SJSA1 (cell line): ENCODE measurements around the gene FSHR. TPM values are rescaled to one million over a fixed set of nuclear protein-coding genes. Genes with fewer than 3 reads are reported as not detected.

ENCODE experiments used
- DNase-seq, 2 experiments: peaks; one replicate each; pipeline ENCODE4 v3.0.0-alpha.2; 2015 to 2020; ENCODE audit warnings: low spot score in 2 of 2, low read depth in 1 of 2
- H3K27ac ChIP-seq: fragments of 250-450 bp; sonication (Bioruptor Pico); 2 replicates; pipeline ENCODE4 v1.5.1; 2020; ENCODE audit warnings: mild to moderate bottlenecking, moderate library complexity
- H3K27me3 ChIP-seq: fragments of 250-450 bp; sonication (Bioruptor Pico); replicated peaks from 2 replicates; pipeline ENCODE4 v1.5.1; 2020; ENCODE audit warnings: mild to moderate bottlenecking, moderate library complexity
- H3K36me3 ChIP-seq: fragments of 250-450 bp; sonication (Bioruptor Pico); 2 replicates; pipeline ENCODE4 v1.5.1; 2020; ENCODE audit warnings: mild to moderate bottlenecking
- H3K4me1 ChIP-seq: fragments of 250-450 bp; sonication (Bioruptor Pico); replicated peaks from 2 replicates; pipeline ENCODE4 v1.6.1; 2021; ENCODE audit warnings: mild to moderate bottlenecking
- H3K4me3 ChIP-seq: fragments of 250-450 bp; sonication (Bioruptor Pico); 2 replicates; pipeline ENCODE4 v1.5.1; 2020; ENCODE audit warnings: mild to moderate bottlenecking
- H3K9me3 ChIP-seq: fragments of 250-450 bp; sonication (Bioruptor Pico); replicated peaks from 2 replicates; pipeline ENCODE4 v1.5.1; 2020; ENCODE audit warnings: mild to moderate bottlenecking
- total RNA-seq: library from RNA; depleted of rRNA; stranded (reverse); fragments of >200 nt; shearing (Covaris generic); gene quantifications from 2 replicates; pipeline ENCODE4 v1.2.3, GENCODE V29; 2014

Gene FSHR
- total RNA-seq, 1 experiment from 2014 or later = not detected

DNA sequence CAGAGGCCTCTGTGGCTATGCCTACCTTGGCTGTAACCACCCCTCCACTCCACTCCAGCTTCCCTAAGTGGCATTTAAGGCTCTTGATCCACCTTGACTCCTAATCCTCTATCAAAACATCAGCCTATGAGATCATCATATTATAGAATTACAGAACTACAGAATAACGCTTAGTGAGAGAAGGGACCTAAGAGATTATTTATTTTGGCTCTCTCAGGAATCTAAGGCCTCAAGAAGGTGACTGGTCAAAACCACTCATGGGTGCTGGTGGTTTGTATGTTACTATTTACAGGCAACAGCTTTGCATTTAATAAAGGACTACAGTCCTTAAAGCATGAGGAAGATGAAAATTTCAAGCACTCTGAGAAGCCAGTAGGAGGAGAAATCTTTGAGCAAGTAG lies 118.8 kb downstream of the FSHR start:
- Histone ChIP-seq H3K4me3 (no peak overlapping the region), H3K36me3 (no peaks in the 10 kb centered on the region), H3K9me3 (no peaks in the 10 kb centered on the region), H3K4me1 (no peaks in the 10 kb centered on the region), H3K27ac (no peak overlapping the region), H3K27me3 (no peaks in the 10 kb centered on the region)
- DNase-seq = no peak

DNA sequence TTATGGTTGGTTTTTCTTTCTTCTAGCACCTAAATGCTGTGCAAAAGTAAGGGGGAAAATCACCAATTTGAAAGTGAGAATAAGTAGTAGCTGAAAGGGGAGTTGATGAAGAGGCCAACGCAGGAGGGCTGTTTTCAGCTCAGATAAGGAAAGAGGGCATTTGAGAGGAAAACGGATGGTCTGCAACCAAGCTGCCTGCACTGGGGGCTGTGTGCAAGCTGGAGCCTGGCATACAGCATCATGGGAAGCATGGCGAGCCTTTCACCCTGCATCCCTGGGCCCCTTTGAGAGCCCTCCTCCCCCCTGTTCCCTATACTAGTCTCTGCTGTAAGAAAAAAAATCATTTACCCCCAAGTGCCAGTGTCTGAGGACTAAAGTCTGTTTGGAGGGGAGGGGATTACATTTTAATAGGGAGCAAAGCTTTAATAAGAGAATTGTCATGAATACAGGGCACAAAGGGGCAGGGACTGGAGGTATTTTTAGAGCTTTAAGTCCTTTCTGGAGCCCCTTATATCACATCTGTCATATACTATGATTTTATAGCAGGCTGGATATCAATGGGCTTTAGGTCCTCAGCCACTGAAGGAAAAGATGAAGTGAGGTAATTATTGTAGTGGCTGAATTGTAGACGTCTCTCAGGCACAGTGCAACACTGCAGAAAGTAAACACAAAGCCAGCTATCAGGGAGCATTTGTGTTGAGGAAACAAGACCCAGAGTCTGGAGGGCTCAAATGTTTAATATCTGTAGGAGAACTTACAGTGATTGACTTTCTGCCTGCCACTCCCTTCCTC lies 120.7 kb downstream of the FSHR start:
- no peaks in the 10 kb centered on the region for H3K27me3 ChIP-seq
- no peak for DNase-seq

DNA sequence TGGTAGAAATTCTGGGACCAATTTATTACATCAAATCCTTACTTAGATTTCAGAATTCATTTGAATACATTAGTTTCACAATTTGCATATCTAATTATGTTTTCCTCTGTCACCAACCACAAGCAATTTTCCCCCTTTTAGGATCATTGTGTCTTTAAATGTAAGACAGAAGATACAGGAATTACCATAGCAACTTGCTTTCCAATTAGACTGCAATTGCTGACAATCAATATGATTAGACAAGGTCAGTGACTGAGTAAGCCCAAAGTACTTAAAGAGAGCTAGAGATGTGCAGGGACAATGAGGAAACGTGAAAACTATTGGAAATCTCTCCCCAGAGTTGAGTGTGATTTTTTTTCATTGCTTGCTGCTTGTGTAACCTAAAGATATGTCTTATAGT lies 121.4 kb downstream of the FSHR start:
- H3K4me3 ChIP-seq = no peak overlapping the region
- no peaks in the 10 kb centered on the region for H3K36me3 ChIP-seq
- no peak for DNase-seq
- H3K9me3 ChIP-seq = no peaks in the 10 kb centered on the region
- no peaks in the 10 kb centered on the region for H3K27me3 ChIP-seq
- H3K27ac ChIP-seq = no peak overlapping the region
- H3K4me1 ChIP-seq = no peaks in the 10 kb centered on the region

More for the DNA sequence above, 120.7 kb downstream of the FSHR start:
- Histone ChIP-seq H3K4me3 (no peak overlapping the region), H3K27ac (no peak overlapping the region), H3K9me3 (no peaks in the 10 kb centered on the region), H3K36me3 (no peaks in the 10 kb centered on the region), H3K4me1 (no peaks in the 10 kb centered on the region)

DNA sequence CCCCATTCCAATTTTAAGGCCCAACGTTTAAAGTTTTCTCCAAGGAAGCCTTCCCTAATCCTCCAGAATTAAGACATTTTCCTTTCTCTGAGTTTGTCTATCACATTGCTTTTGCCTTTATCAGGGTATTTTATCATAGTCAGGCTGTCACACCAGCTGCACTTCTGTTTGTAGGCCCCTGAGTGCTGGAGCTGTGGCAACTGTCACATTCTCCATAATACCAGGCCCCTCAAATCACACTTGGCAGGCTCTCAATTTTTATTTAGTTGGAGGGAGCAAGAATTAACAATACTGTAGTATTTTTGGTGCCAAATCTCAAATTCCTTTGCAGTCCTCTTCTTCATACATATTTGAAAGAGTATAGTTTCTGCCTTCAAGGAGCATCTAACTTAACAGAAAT lies 122.2 kb downstream of the FSHR start:
- DNase-seq = no peak
- Histone ChIP-seq H3K4me3 (no peak overlapping the region), H3K27ac (no peak overlapping the region), H3K36me3 (no peaks in the 10 kb centered on the region), H3K27me3 (no peaks in the 10 kb centered on the region), H3K9me3 (no peaks in the 10 kb centered on the region), H3K4me1 (no peaks in the 10 kb centered on the region)

DNA sequence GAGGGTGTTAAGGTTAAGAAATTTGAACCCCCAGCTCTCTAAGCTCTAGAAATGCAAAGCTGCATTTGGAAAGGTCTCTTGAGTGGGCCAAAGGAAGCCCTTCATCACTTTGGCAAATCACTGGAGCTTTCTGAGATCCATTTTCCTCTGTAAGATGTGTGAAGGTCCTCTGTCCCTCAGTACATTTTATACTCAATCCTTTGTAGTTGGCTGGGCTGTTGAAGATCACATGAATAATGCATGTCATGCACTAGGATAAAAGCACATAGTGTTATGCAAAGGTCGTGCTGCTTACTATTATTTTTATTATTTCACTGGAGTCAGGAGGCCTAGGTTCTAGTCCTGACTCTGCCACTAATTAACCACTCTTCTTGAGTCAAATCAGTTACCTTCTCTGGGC lies 124.9 kb downstream of the FSHR start:
- no peak overlapping the region for H3K4me3 ChIP-seq
- H3K27me3 ChIP-seq = no peaks in the 10 kb centered on the region
- no peaks in the 10 kb centered on the region for H3K4me1 ChIP-seq
- H3K27ac ChIP-seq = no peak overlapping the region
- H3K36me3 ChIP-seq = no peaks in the 10 kb centered on the region
- no peaks in the 10 kb centered on the region for H3K9me3 ChIP-seq
- DNase-seq = no peak

DNA sequence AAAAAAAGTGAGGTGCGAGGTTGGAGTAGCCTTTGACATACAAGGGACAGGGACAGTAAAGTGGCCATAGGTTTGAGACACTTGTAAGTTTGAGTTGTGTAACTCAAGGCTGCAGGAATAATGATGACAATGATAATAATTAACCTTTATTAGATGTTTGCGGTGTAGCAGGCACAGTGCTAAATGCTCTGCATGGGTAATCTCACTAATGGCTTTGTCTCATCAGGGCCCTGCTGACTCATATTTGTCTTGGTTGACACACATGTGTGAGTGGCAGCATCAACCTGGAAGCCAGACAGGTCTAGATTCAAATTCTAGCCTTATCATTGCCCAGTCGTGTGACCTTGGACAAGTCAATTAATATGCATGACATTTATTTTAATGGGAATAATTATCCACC lies 126.2 kb downstream of the FSHR start:
- H3K4me3 ChIP-seq = no peak overlapping the region
- H3K27me3 ChIP-seq = no peaks in the 10 kb centered on the region
- H3K9me3 ChIP-seq = no peaks in the 10 kb centered on the region
- H3K27ac ChIP-seq = no peak overlapping the region
- H3K4me1 ChIP-seq = no peaks in the 10 kb centered on the region
- no peaks in the 10 kb centered on the region for H3K36me3 ChIP-seq
- no peak for DNase-seq

DNA sequence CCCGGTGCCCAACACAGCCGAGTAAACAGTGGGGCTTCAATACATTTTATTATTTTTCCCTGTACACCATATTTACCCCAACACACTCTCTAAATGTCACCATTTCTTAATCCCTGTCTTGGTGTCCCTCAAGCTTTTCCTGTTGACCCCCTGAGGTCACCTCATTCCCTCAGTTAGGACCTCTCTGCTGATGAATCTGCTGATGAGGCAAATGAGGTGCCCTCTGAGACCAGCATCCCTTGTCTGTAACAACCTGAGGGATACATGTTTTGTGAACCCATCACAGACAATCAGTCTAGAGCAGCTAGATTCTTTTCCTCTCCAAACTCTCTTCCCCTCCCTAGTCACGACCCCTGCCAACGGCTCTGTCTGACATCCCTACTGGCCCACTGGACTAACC lies 127.6 kb downstream of the FSHR start:
- DNase-seq = no peak
- Histone ChIP-seq H3K27ac (no peak overlapping the region), H3K27me3 (no peaks in the 10 kb centered on the region), H3K4me1 (no peaks in the 10 kb centered on the region), H3K4me3 (no peak overlapping the region), H3K36me3 (no peaks in the 10 kb centered on the region), H3K9me3 (no peaks in the 10 kb centered on the region)

DNA sequence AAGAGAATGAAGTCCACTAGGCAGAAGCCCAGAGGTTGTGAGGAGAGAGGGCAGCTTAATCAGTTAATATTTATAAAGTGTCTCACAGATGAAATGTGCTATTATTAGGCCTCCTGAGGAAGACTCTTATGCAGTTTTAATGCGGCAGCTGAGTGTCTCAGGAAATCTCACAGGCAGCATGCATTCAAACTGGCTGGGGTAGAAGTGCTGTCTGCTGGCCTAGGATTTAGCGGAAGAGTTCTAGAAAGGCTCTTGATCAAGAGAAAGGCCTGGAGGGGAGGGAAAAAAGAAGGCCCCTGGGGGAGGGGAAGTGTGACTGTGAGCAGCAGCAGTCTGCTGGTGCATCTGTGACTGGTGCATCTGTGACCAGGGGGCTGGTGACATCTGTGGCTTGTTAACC lies 133.0 kb downstream of the FSHR start:
- Histone ChIP-seq H3K9me3 (no peaks in the 10 kb centered on the region), H3K4me3 (no peak overlapping the region), H3K4me1 (no peaks in the 10 kb centered on the region), H3K27ac (no peak overlapping the region), H3K27me3 (no peaks in the 10 kb centered on the region), H3K36me3 (no peaks in the 10 kb centered on the region)
- no peak for DNase-seq

DNA sequence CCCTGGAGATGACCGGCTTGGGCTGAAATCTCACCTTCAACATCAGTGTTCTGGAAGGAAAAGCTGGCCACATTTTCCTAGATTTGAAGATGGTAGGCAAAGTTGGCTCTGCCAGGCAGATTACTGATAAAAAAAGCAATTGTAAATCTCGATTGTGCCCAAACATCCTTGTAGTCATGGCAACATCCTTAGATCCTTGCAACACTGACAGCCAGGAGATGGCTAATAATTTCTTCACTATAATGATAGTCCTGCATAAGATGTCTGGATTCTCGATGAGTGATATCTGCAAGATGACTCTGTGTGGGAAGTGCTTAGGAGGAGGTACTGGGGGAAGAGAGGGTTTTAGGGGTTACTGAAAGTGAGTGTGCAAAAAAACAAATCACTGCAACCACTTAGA lies 149.1 kb downstream of the FSHR start:
- 0 out of 2 replicates have a peak, but pooled peaks cover 5% of the 10 kb centered on the region for H3K9me3 ChIP-seq
- no peak overlapping the region for H3K27ac ChIP-seq
- no peak for DNase-seq
- no peaks in the 10 kb centered on the region for H3K4me1 ChIP-seq
- H3K27me3 ChIP-seq = no peaks in the 10 kb centered on the region
- H3K36me3 ChIP-seq = no peaks in the 10 kb centered on the region
- no peak overlapping the region for H3K4me3 ChIP-seq

DNA sequence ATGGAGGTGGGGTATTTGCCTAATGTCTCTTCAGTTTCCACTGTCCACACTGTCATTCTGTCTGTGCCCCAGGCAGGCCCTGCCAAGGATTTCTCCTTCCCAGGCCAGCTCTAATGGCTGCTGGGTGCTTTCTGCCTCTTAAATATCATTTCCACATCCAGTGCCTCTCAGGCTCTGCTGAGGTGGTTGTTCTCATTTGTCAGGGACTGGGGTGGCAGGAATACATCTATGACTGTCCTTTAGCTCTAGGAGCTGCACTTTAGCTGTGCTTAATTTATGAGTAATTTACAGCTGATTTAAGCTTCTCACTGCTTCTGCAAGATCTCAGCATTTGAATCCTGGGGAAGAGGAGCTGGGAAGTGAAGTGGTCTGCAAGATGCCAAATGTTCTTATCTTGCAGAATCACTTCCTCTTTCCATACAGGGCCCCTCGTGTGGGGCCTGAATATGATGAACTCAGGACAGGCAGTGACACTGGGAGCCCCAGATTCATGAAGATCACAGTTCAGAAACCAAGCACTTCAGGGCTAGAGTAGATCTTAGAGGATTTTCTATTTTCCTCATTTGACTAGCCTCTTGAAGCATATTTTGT lies 150.2 kb downstream of the FSHR start:
- Histone ChIP-seq H3K36me3 (no peaks in the 10 kb centered on the region), H3K4me3 (no peak overlapping the region), H3K4me1 (no peaks in the 10 kb centered on the region), H3K27me3 (no peaks in the 10 kb centered on the region), H3K9me3 (0 out of 2 replicates have a peak, but pooled peaks cover 5% of the 10 kb centered on the region), H3K27ac (no peak overlapping the region)
- no peak for DNase-seq

DNA sequence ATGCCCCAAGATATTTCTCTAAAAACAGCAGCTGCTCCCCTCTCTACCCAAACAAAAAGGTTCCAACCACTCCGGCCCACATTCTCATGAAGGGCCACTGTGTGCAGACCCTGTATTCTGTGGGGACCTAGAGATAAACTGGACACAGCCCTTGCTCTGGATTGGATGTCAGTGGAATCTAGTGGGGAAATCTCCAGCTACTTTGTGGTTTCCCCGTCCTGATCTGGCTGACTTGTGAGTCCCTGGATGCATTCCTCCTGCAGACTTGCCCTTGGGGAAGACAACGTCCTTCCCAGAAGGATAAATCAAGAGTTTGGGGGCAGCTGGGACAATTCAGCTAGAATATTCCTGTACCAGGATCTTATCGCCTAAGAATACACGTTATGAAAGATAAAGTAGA lies 151.1 kb downstream of the FSHR start:
- no peak overlapping the region for H3K27ac ChIP-seq
- H3K4me3 ChIP-seq = no peak overlapping the region
- H3K36me3 ChIP-seq = no peaks in the 10 kb centered on the region
- H3K9me3 ChIP-seq = 0 out of 2 replicates have a peak, but pooled peaks cover 5% of the 10 kb centered on the region
- no peak for DNase-seq
- H3K4me1 ChIP-seq = no peaks in the 10 kb centered on the region
- H3K27me3 ChIP-seq = no peaks in the 10 kb centered on the region

DNA sequence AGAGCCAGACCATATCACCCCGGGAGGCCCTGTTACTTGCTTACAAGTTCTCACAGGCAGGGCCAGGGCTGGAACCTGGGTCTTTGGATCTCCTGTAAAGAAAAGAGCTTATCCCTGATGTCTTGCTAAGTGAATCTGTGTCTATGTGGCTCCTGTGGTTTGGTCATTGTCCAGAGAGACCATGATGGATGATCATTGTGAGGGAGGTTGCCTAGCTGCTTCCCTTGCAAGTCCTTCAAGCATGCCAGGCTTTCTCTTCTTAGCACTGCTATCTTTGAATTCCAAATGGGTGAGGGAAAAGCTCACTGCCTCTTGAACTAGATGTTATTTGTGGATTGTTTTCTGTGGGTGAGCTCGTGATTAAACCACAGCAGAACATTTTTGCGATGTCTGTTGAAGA lies 151.6 kb downstream of the FSHR start:
- Histone ChIP-seq H3K27ac (no peak overlapping the region), H3K27me3 (no peaks in the 10 kb centered on the region), H3K9me3 (0 out of 2 replicates have a peak, but pooled peaks cover 5% of the 10 kb centered on the region), H3K4me1 (no peaks in the 10 kb centered on the region), H3K4me3 (no peak overlapping the region), H3K36me3 (no peaks in the 10 kb centered on the region)
- DNase-seq = no peak

DNA sequence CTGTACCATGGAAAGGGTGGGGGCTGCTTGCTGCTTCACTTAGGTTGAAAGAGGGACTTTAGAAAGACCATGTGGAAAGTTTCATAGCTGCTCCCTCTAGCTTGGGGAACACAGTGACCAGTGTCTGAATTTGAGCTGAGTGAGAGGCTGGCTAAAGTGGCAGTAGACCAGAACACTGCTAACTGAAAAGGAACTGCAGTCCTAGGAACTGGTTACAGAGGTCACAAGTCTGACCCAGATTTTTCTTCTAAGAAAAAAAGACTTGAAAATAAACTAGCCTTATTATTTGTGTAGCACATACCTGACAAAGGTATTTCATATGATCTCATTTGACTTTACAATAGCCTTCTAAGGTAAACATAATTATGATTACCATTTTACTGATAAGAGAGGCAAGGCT lies 153.6 kb downstream of the FSHR start:
- no peak for DNase-seq
- Histone ChIP-seq H3K27ac (no peak overlapping the region), H3K4me3 (no peak overlapping the region), H3K9me3 (0 out of 2 replicates have a peak, but pooled peaks cover under 1% of the 10 kb centered on the region), H3K27me3 (no peaks in the 10 kb centered on the region), H3K36me3 (no peaks in the 10 kb centered on the region), H3K4me1 (no peaks in the 10 kb centered on the region)

DNA sequence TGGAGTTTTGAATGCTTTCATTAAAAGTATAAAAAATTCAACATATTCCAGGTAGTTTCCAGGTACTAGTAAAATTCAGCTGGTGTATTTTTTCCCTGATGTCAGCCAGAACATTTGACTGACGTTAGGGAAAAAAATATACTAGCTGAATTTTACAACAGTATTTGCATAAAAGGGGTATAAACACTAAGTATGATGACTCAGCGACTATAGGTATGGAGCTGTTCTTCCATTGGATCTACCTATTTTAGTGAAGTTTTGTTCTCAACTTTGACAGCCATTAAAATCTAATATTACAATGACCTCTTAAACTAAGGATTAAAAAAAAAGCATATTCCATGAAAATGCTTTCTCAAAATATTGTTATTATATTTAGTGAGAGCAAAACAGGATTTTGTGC lies 155.9 kb downstream of the FSHR start:
- Histone ChIP-seq H3K36me3 (no peaks in the 10 kb centered on the region), H3K27me3 (peaks cover 3% of the 10 kb centered on the region; the same call in 1 of the 2 replicates), H3K9me3 (no peaks in the 10 kb centered on the region), H3K4me3 (no peak overlapping the region), H3K4me1 (no peaks in the 10 kb centered on the region), H3K27ac (no peak overlapping the region)
- no peak for DNase-seq
